GM18951 (cell line): Measurements from ENCODE around the gene LARGE1.

Source experiments
- POLR2A ChIP-seq: IDR thresholded peaks from 4 replicates; pipeline ENCODE4 v1.6.1; 2011; ENCODE audit warnings: mild to moderate bottlenecking; ENCODE audit not compliant: insufficient read length, insufficient read depth; ENCODE audit errors: extremely low read depth
- in situ Hi-C: fragments of 300-500 bp; cut with MboI; formaldehyde crosslinking; loops from one replicate; pipeline ENCODE4 v1.12.0; 2022; ENCODE audit warnings: low sequenced_read_pairs, mixed read lengths, inconsistent platforms; ENCODE audit not compliant: unreplicated experiment

The LARGE1 gene

DNA sequence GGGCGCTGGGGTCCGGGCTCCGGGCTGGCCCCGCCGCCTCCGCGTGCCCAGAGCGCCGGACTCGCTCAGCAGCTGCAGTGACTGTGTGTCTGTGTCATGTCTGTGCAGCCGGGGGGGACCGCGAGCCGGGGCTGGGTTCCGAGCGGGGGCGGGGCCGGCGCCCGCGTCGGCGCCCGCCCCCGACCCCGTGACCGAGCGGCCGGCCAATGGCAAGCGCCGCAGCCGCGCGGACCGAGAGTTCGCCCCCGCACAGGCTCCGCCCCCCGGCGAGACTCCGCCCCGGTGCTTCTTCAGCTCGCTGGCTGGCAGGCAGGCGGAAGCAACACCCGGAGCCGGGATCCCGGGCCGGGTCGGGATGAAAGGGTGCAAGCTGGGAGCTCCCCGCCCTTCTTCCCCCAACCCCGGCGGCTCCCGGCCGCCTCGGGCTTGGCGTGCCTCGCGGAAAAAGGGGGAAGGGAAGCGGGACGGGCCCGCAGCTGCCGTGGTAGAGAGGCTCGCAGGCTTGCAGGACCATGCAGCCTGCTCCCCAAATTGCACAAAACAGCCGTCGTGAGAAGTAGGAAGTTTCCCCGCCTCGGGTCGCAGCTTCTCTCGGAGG, 750 bp upstream of the LARGE1 start:
- in situ Hi-C loops, result no loop called here
- peak; percentile 72 for TF ChIP-seq POLR2A

- in situ Hi-C loops, result no loop called here
- TF ChIP-seq POLR2A, result no peak
These were observed 682 bp downstream of the LARGE1 start for GRCh38 chr22:33919391-33920196.

DNA sequence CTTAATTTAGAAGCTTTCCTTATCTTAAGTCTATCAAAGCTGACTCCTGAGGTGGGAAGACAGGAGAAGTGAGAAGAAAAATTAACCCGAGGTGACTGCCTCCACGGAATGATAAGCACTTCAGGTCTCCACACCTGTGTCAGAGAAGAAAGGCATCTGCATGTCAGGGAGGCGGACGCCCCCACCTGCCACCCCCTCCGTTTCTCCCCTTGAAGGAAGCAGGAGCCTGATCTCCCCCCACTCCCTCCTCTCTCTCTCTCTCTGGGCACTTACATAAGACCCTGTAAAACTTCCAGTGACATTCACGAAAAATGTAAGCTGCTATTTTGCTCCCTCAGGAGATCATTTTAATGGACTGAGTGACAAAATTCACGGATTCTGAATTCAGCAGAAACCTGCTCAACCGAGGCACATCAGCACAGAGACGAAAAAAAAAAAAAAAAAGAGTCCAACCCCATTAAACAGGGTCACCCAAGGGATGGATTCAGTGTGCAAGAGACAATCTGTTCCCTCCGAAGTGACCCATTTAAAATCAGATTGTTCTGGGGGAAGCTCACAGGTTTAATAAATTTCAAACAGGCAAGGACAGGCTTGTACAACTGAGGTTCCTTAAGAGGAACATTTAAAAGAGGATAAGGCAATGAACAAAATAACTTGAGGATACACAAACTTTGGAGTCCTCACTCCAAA, 1.5 kb downstream of the LARGE1 start:
- in situ Hi-C loops, result no loop called here

DNA sequence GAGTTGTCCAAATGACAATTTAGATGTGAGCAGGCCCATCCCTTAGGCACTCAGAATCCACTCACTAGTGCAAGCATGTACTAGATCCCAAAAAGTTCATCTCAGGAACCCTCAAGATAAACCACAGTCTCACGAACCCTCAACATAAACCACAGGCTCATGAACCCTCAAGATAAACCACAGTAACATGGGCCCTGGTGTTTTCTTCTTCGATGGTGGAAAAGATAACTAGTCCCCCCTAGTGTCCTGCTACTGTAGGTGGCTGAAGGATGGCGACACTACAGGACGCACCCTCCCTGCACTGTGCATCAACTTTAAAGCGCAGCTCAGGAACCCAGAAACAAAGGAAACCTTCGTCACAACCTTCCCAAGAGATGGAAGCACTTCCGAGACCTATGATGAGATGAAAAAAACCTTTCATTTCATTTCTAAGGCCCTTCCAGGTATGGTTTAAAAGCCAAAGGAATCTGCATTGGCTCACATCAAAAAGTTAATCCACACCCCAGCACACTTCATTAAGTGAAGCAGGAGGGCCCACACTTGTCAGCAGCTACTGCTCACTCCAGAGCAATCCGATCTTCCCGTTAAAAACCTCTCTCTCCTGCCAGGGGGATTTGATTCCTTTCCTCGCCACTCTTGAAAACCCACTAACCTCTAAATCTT, 2.4 kb downstream of the LARGE1 start:
- TF ChIP-seq POLR2A, result no peak
- in situ Hi-C loops, result no loop called here

More for the DNA sequence above, 1.5 kb downstream of the LARGE1 start:
- TF ChIP-seq POLR2A, result no peak

GRCh38 chr22:33914699-33915098, 5.6 kb downstream of the LARGE1 start:
- TF ChIP-seq POLR2A, result no peak
- in situ Hi-C loops, result no loop called here

DNA sequence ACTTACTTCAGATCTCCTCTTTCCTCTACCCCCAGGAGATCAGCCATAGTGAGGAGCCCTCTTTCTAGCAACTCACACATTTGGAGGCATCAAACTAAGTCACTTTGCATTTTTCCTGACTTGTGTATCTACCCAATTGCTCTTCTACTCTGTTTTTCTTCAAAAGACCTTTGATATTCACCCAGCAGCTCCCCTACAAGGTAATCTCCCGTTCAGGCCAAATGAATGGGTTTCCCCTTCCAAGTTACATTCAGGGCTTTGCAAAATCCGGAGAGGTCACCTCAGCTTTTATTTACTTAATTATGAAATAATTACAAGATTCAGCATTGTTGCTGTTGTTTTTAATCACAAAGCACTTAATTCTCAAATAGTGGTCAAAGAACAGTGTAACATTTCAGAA, 6.1 kb downstream of the LARGE1 start:
- TF ChIP-seq POLR2A, result no peak
- in situ Hi-C loops, result no loop called here

GRCh38 chr22:33913188-33913587, 7.1 kb downstream of the LARGE1 start:
- TF ChIP-seq POLR2A, result no peak
- in situ Hi-C loops, result no loop called here

GRCh38 chr22:33909911-33910310, 10.4 kb downstream of the LARGE1 start:
- in situ Hi-C loops, result no loop called here
- TF ChIP-seq POLR2A, result no peak

DNA sequence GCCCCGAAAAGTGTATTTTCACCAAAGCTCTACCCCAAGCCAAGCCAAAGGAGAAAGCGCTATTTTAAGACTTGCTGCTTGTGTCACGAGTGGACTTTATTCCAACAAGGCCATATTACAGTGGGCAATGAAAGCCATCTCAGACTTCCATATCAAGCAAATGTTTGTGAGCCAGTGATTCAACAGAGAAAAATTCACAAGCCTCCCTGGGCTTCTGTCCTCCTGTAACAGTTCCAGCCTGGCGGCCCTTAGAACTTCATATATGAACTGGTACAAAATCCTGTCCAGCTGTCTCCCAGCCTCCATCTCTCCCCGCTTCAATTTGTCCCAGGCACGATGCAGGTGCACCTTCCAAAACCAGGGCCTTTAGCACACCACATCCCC, 11.2 kb downstream of the LARGE1 start:
- TF ChIP-seq POLR2A, result no peak
- in situ Hi-C loops, result no loop called here

- in situ Hi-C loops, result no loop called here
- no peak for TF ChIP-seq POLR2A
These were observed 11.9 kb downstream of the LARGE1 start for GRCh38 chr22:33908171-33909074.

DNA sequence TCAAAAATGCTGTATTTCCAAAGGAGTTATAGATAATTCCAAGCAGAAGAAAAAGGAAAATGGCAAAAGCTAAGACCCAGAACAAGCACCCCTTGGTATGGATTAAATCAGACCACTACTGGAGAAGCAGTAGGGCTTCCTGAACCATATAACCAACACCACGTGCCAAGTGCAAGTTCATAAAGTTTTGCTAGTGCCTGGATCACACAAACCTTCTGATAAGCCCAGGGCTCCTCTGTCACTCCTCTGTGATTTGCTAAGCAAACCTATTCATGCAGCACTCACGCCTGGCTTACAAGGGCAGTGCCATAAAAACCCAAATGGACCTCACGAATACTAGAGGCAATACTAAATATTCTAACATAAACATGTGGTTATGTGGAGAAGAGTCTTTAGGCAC, 13.3 kb downstream of the LARGE1 start:
- no peak for TF ChIP-seq POLR2A
- in situ Hi-C loops, result no loop called here

DNA sequence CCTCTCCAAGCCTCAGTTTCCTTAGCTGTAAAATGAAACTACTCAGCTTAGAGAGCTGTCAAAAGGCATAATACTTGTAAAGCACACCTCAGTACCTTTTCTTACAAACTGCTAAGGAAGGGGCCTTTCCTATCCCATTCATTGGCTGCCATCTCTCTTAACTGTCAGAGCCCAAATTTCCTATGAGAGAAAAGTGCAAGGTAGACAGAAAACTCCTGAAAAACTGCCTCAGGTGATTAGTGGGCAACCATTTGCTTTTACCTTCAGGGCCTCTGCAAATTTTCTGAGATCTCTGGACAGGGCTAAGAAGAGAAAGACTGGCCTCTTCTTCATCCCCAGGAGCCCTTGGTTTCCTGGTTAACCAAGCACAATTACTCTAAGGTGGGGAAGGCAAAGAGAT, 13.8 kb downstream of the LARGE1 start:
- in situ Hi-C loops, result no loop called here
- no peak for TF ChIP-seq POLR2A

DNA sequence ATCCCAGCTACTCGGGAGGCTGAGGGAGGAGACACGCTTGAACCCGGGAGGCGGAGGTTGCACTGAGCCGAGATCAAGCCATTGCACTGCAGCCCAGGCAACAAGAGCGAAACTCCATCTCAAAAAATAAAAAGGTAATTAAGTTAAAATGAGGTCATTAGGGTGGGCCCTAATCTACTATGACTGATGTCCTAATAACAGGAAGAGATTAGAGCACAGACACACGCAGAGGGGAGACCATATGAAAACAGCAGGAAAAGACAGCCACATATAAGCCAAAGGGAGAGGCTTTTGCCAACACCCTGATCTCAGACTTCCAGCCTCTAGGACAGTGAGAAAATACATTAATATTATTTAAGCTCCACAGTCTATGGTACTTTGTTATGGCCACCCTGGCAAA, 17.3 kb downstream of the LARGE1 start:
- in situ Hi-C loops, result no loop called here
- no peak for TF ChIP-seq POLR2A

- in situ Hi-C loops, result no loop called here
- no peak for TF ChIP-seq POLR2A
These were observed 18.2 kb downstream of the LARGE1 start for GRCh38 chr22:33902073-33902472.
